Upper lobe of left lung (tissue), 4 donors: ENCODE results near the gene SACS.

Experiments used
- CTCF ChIP-seq, 6 experiments: fragments of 450-650 bp in 4 of 6; fragments of 200-600 bp in 2 of 6; sonication (generic) in 2 of 6; IDR thresholded peaks; one replicate each; pipeline ENCODE4 v1.5.1; 2016 to 2019; ENCODE audit warnings: antibody characterized with exemption in 6 of 6
- EP300 ChIP-seq, 4 donors: sonication (generic); formaldehyde crosslinking; IDR thresholded peaks; one replicate each; pipeline ENCODE4 v1.5.1; 2017; ENCODE audit warnings: antibody characterized with exemption in 4 of 4, control low read depth in 2 of 4
- POLR2AphosphoS5 ChIP-seq, 2 donors: sonication (generic); formaldehyde crosslinking; IDR thresholded peaks; one replicate each; pipeline ENCODE4 v1.5.1; 2017; ENCODE audit warnings: antibody characterized with exemption in 2 of 2

GRCh38 chr13:23356368-23356767, 77.1 kb downstream of the SACS start:
- no peak for TF ChIP-seq POLR2AphosphoS5 (IDR thresholded peaks at IDR 0.05)
- no peak for TF ChIP-seq CTCF (IDR thresholded peaks at IDR 0.05)
- no peak for TF ChIP-seq EP300 (IDR thresholded peaks at IDR 0.05)
